ENCODE measurements around the gene MFN2.

The MFN2 gene

GRCh38 chr1:12052997-12053686 is 72.9 kb downstream of the MFN2 start:
- no peak for DNase-seq

- DNase-seq, result no peak
Observed at GRCh38 chr1:12053752-12054548, 73.7 kb downstream of the MFN2 start.

GRCh38 chr1:12055259-12055658 is 75.0 kb downstream of the MFN2 start:
- no peak for DNase-seq

GRCh38 chr1:12056331-12056841 is 76.1 kb downstream of the MFN2 start:
- no peak for DNase-seq

GRCh38 chr1:12057382-12057781 is 77.1 kb downstream of the MFN2 start:
- no peak for DNase-seq

- DNase-seq, result no peak
Observed at GRCh38 chr1:12057940-12058687, 77.9 kb downstream of the MFN2 start.

- no peak for DNase-seq
Observed at GRCh38 chr1:12059226-12059625, 79.0 kb downstream of the MFN2 start.

GRCh38 chr1:12059722-12060464 is 79.6 kb downstream of the MFN2 start:
- no peak for DNase-seq

GRCh38 chr1:12060500-12060899 is 80.3 kb downstream of the MFN2 start:
- no peak for DNase-seq
